ENCODE measurements around the gene PCGF5. TPM values are rescaled to one million over a fixed set of nuclear protein-coding genes. Genes with fewer than 3 reads are reported as not detected.

Gene PCGF5
- total RNA-seq, 1 donor from 2014 or later: 11.2 TPM

- DNase-seq (ENCODE audit: low read depth, low spot score): no peak
- Mint-ChIP-seq H3K36me3 (ENCODE audit: low read depth) (no peaks in the 10 kb centered on the region), H3K4me3 (no peak overlapping the region), H3K27ac (ENCODE audit: unreplicated experiment) (no peak overlapping the region), H3K4me1 (no peaks in the 10 kb centered on the region), H3K9me3 (no peaks in the 10 kb centered on the region), H3K27me3 (ENCODE audit: low read depth) (peaks cover 42% of the 10 kb centered on the region)
- no peak for TF ChIP-seq CTCF (conservative IDR thresholded peaks at IDR 0.05)
Measured at GRCh38 chr10:91211675-91212074, 8.8 kb upstream of the PCGF5 start.

- Mint-ChIP-seq H3K4me3 (no peak overlapping the region), H3K27me3 (ENCODE audit: low read depth) (peaks cover 47% of the 10 kb centered on the region), H3K27ac (ENCODE audit: unreplicated experiment) (no peak overlapping the region), H3K9me3 (no peaks in the 10 kb centered on the region), H3K4me1 (no peaks in the 10 kb centered on the region), H3K36me3 (ENCODE audit: low read depth) (no peaks in the 10 kb centered on the region)
- DNase-seq (ENCODE audit: low read depth, low spot score): no peak
- TF ChIP-seq CTCF (conservative IDR thresholded peaks at IDR 0.05): no peak
Measured at GRCh38 chr10:91214911-91215310, 5.6 kb upstream of the PCGF5 start.

GRCh38 chr10:91215384-91215783 is 5.1 kb upstream of the PCGF5 start:
- TF ChIP-seq CTCF (conservative IDR thresholded peaks at IDR 0.05): no peak
- Mint-ChIP-seq H3K36me3 (ENCODE audit: low read depth) (no peaks in the 10 kb centered on the region), H3K9me3 (no peaks in the 10 kb centered on the region), H3K4me3 (no peak overlapping the region), H3K4me1 (no peaks in the 10 kb centered on the region), H3K27ac (ENCODE audit: unreplicated experiment) (no peak overlapping the region), H3K27me3 (ENCODE audit: low read depth) (peaks cover 48% of the 10 kb centered on the region)
- DNase-seq (ENCODE audit: low read depth, low spot score): no peak

- Mint-ChIP-seq H3K4me1 (peaks cover 11% of the 10 kb centered on the region), H3K27ac (ENCODE audit: unreplicated experiment) (no peak overlapping the region), H3K27me3 (ENCODE audit: low read depth) (peaks cover 45% of the 10 kb centered on the region), H3K4me3 (peak overlapping the region; percentile 86), H3K9me3 (no peaks in the 10 kb centered on the region), H3K36me3 (ENCODE audit: low read depth) (no peaks in the 10 kb centered on the region)
- no peak for TF ChIP-seq CTCF (conservative IDR thresholded peaks at IDR 0.05)
- DNase-seq (ENCODE audit: low read depth, low spot score): no peak
Measured at GRCh38 chr10:91219371-91220193, 881 bp upstream of the PCGF5 start.

GRCh38 chr10:91220954-91221675 is 652 bp downstream of the PCGF5 start:
- H3K4me1 Mint-ChIP-seq: peaks cover 11% of the 10 kb centered on the region
- H3K9me3 Mint-ChIP-seq: no peaks in the 10 kb centered on the region
- peak overlapping the region; percentile 88 for H3K4me3 Mint-ChIP-seq

More at GRCh38 chr10:91220954-91221675, 652 bp downstream of the PCGF5 start:
- Mint-ChIP-seq H3K27me3 (ENCODE audit: low read depth) (peaks cover 42% of the 10 kb centered on the region), H3K27ac (ENCODE audit: unreplicated experiment) (no peak overlapping the region), H3K36me3 (ENCODE audit: low read depth) (no peaks in the 10 kb centered on the region)
- no peak for DNase-seq (ENCODE audit: low read depth, low spot score)
- TF ChIP-seq CTCF (conservative IDR thresholded peaks at IDR 0.05): no peak
